ENCODE data around the gene KLHL33.

KLHL33 gene

GRCh38 chr14:20403521-20403920 is 32.4 kb downstream of the KLHL33 start:
- Histone ChIP-seq H3K9me3 (ENCODE audit: low read length) (no peaks in the 10 kb centered on the region), H3K4me3 (ENCODE audit: low read depth in 1 of 2, low read length in 2 of 2) (no peak overlapping the region), H3K27ac (ENCODE audit: low read depth, low read length) (no peak overlapping the region), H3K36me3 (ENCODE audit: insufficient read depth, low read length) (peaks cover 70% of the 10 kb centered on the region), H3K27me3 (ENCODE audit: control insufficient read depth in 1 of 2, insufficient read depth in 2 of 2, low read length in 2 of 2) (no peaks in the 10 kb centered on the region), H3K4me1 (ENCODE audit: insufficient read depth, low read length) (no peaks in the 10 kb centered on the region), H3K9ac (ENCODE audit: low read length) (no peak overlapping the region)

- H3K27me3 ChIP-seq (ENCODE audit: control insufficient read depth in 1 of 2, insufficient read depth in 2 of 2, low read length in 2 of 2): no peaks in the 10 kb centered on the region
- H3K4me1 ChIP-seq (ENCODE audit: insufficient read depth, low read length): no peaks in the 10 kb centered on the region
- no peak overlapping the region for H3K9ac ChIP-seq (ENCODE audit: low read length)
- H3K27ac ChIP-seq (ENCODE audit: low read depth, low read length): no peak overlapping the region
- H3K4me3 ChIP-seq (ENCODE audit: low read depth in 1 of 2, low read length in 2 of 2): no peak overlapping the region
- no peaks in the 10 kb centered on the region for H3K9me3 ChIP-seq (ENCODE audit: low read length)
- peaks cover 66% of the 10 kb centered on the region for H3K36me3 ChIP-seq (ENCODE audit: insufficient read depth, low read length)
Observed at GRCh38 chr14:20400965-20401593, 34.9 kb downstream of the KLHL33 start.

GRCh38 chr14:20400589-20400964 is 35.4 kb downstream of the KLHL33 start:
- no peak overlapping the region for H3K27ac ChIP-seq (ENCODE audit: low read depth, low read length)

GRCh38 chr14:20397511-20397910 is 38.5 kb downstream of the KLHL33 start:
- Histone ChIP-seq H3K27me3 (ENCODE audit: control insufficient read depth in 1 of 2, insufficient read depth in 2 of 2, low read length in 2 of 2) (no peaks in the 10 kb centered on the region), H3K9me3 (ENCODE audit: low read length) (no peaks in the 10 kb centered on the region), H3K36me3 (ENCODE audit: insufficient read depth, low read length) (peaks cover 67% of the 10 kb centered on the region), H3K4me1 (ENCODE audit: insufficient read depth, low read length) (no peaks in the 10 kb centered on the region), H3K27ac (ENCODE audit: low read depth, low read length) (no peak overlapping the region), H3K4me3 (ENCODE audit: low read depth in 1 of 2, low read length in 2 of 2) (no peak overlapping the region), H3K9ac (ENCODE audit: low read length) (no peak overlapping the region)

More at GRCh38 chr14:20400589-20400964, 35.4 kb downstream of the KLHL33 start:
- Histone ChIP-seq H3K27me3 (ENCODE audit: control insufficient read depth in 1 of 2, insufficient read depth in 2 of 2, low read length in 2 of 2) (no peaks in the 10 kb centered on the region), H3K4me3 (ENCODE audit: low read depth in 1 of 2, low read length in 2 of 2) (no peak overlapping the region), H3K4me1 (ENCODE audit: insufficient read depth, low read length) (no peaks in the 10 kb centered on the region), H3K9me3 (ENCODE audit: low read length) (no peaks in the 10 kb centered on the region), H3K9ac (ENCODE audit: low read length) (no peak overlapping the region), H3K36me3 (ENCODE audit: insufficient read depth, low read length) (peaks cover 70% of the 10 kb centered on the region)

DNA sequence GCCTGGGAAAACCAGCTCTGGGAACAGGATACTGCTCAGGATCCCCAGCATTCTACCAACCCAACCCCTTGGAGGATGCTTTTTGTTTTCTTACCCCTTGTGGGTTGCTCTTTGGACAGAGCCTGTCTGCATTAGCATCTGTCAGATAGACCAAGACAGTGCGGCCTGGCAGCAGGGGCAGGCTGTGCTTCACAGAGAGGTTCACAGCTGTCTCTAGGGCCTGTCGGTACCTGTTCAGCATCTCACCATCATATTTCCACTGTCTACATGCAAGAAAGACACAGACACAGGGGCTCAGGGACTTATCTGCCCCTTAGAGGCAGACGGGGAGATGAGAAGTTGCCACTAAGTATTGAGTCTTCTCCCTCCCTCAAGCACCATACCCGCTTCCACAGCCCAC is 44.5 kb downstream of the KLHL33 start:
- H3K27ac ChIP-seq (ENCODE audit: low read depth, low read length): no peak overlapping the region

GRCh38 chr14:20388159-20388558 is 47.8 kb downstream of the KLHL33 start:
- H3K27ac ChIP-seq (ENCODE audit: low read depth, low read length): no peak overlapping the region
- H3K9ac ChIP-seq (ENCODE audit: low read length): no peak overlapping the region
- H3K9me3 ChIP-seq (ENCODE audit: low read length): no peaks in the 10 kb centered on the region
- no peak overlapping the region for H3K4me3 ChIP-seq (ENCODE audit: low read depth in 1 of 2, low read length in 2 of 2)
- H3K36me3 ChIP-seq (ENCODE audit: insufficient read depth, low read length): peaks cover 85% of the 10 kb centered on the region
- no peaks in the 10 kb centered on the region for H3K4me1 ChIP-seq (ENCODE audit: insufficient read depth, low read length)
- H3K27me3 ChIP-seq (ENCODE audit: control insufficient read depth in 1 of 2, insufficient read depth in 2 of 2, low read length in 2 of 2): no peaks in the 10 kb centered on the region

More for the DNA sequence above, 44.5 kb downstream of the KLHL33 start:
- H3K4me1 ChIP-seq (ENCODE audit: insufficient read depth, low read length): no peaks in the 10 kb centered on the region
- peaks cover 83% of the 10 kb centered on the region for H3K36me3 ChIP-seq (ENCODE audit: insufficient read depth, low read length)
- H3K9me3 ChIP-seq (ENCODE audit: low read length): no peaks in the 10 kb centered on the region
- no peak overlapping the region for H3K9ac ChIP-seq (ENCODE audit: low read length)
- H3K4me3 ChIP-seq (ENCODE audit: low read depth in 1 of 2, low read length in 2 of 2): no peak overlapping the region
- no peaks in the 10 kb centered on the region for H3K27me3 ChIP-seq (ENCODE audit: control insufficient read depth in 1 of 2, insufficient read depth in 2 of 2, low read length in 2 of 2)

DNA sequence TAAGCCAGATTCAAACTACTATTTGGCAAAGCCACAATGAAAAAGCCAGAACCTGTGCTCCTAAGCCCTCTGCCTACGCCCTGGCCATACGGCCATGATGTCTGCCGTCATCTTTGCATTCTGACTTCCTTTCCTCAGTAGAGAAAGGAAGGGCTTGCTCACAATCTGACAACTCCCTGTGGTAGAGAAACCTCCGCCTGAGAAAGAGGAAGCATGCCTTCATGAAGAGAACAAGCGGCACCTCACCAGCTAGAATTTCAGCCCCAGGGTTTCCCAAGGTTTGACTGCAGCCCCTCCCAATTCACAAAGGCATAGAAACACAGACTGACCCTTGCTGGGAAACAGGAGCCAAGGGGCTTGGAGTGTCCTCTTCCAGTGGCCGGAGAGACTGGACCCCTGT is 48.4 kb downstream of the KLHL33 start:
- peaks cover 91% of the 10 kb centered on the region for H3K36me3 ChIP-seq (ENCODE audit: insufficient read depth, low read length)
- no peak overlapping the region for H3K9ac ChIP-seq (ENCODE audit: low read length)
- no peaks in the 10 kb centered on the region for H3K9me3 ChIP-seq (ENCODE audit: low read length)
- no peak overlapping the region for H3K4me3 ChIP-seq (ENCODE audit: low read depth in 1 of 2, low read length in 2 of 2)
- H3K4me1 ChIP-seq (ENCODE audit: insufficient read depth, low read length): no peaks in the 10 kb centered on the region
- no peak overlapping the region for H3K27ac ChIP-seq (ENCODE audit: low read depth, low read length)
- no peaks in the 10 kb centered on the region for H3K27me3 ChIP-seq (ENCODE audit: control insufficient read depth in 1 of 2, insufficient read depth in 2 of 2, low read length in 2 of 2)

GRCh38 chr14:20386276-20386855 is 49.6 kb downstream of the KLHL33 start:
- Histone ChIP-seq H3K9ac (ENCODE audit: low read length) (no peak overlapping the region), H3K4me3 (ENCODE audit: low read depth in 1 of 2, low read length in 2 of 2) (no peak overlapping the region), H3K9me3 (ENCODE audit: low read length) (no peaks in the 10 kb centered on the region), H3K36me3 (ENCODE audit: insufficient read depth, low read length) (peaks cover 93% of the 10 kb centered on the region), H3K27me3 (ENCODE audit: control insufficient read depth in 1 of 2, insufficient read depth in 2 of 2, low read length in 2 of 2) (no peaks in the 10 kb centered on the region), H3K27ac (ENCODE audit: low read depth, low read length) (no peak overlapping the region), H3K4me1 (ENCODE audit: insufficient read depth, low read length) (no peaks in the 10 kb centered on the region)

DNA sequence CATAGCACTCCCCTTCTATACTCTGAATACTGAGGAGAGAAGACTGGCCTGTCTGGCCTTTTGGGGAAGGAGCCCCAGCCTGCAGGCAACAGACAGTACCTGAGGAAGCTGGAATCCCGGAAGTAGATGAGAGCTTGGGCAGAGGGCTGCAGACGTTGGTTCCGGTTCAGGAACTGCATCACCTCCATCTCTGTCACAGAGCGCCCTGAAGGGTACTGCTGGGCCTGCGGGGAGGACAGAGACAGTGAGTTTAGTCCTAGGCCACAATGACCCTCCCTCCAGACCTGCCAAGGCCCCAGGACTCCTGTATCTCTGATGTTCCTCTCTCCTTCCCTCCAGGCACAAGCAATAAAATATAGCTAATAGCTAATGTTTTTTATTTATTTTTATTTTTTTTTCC is 51.1 kb downstream of the KLHL33 start:
- Histone ChIP-seq H3K27ac (ENCODE audit: low read depth, low read length) (no peak overlapping the region), H3K4me1 (ENCODE audit: insufficient read depth, low read length) (no peaks in the 10 kb centered on the region), H3K36me3 (ENCODE audit: insufficient read depth, low read length) (peaks cover 95% of the 10 kb centered on the region), H3K9ac (ENCODE audit: low read length) (no peak overlapping the region), H3K9me3 (ENCODE audit: low read length) (no peaks in the 10 kb centered on the region), H3K27me3 (ENCODE audit: control insufficient read depth in 1 of 2, insufficient read depth in 2 of 2, low read length in 2 of 2) (no peaks in the 10 kb centered on the region), H3K4me3 (ENCODE audit: low read depth in 1 of 2, low read length in 2 of 2) (no peak overlapping the region)

DNA sequence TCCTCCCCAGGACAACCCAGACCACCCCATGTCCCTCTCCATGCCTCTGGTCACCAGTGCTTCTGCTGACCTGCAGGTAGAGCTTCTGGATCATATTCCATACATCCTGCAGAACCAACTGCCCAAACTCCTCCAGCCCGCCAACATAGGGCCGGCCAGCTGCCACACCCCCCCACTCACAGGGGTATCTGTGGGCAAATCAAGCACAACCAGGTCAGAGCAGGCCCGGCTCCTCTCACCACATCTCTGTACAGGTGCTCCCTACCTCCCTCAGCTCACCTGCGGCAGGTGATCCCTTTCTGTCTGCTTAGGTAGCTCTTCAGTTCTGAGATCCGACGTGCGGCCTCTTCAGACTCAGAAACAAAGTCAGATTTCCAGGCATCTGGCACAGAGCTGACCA is 51.6 kb downstream of the KLHL33 start:
- no peaks in the 10 kb centered on the region for H3K9me3 ChIP-seq (ENCODE audit: low read length)
- no peaks in the 10 kb centered on the region for H3K4me1 ChIP-seq (ENCODE audit: insufficient read depth, low read length)
- H3K27ac ChIP-seq (ENCODE audit: low read depth, low read length): no peak overlapping the region
- H3K27me3 ChIP-seq (ENCODE audit: control insufficient read depth in 1 of 2, insufficient read depth in 2 of 2, low read length in 2 of 2): no peaks in the 10 kb centered on the region
- no peak overlapping the region for H3K4me3 ChIP-seq (ENCODE audit: low read depth in 1 of 2, low read length in 2 of 2)
- H3K9ac ChIP-seq (ENCODE audit: low read length): no peak overlapping the region
- H3K36me3 ChIP-seq (ENCODE audit: insufficient read depth, low read length): peaks cover 96% of the 10 kb centered on the region

DNA sequence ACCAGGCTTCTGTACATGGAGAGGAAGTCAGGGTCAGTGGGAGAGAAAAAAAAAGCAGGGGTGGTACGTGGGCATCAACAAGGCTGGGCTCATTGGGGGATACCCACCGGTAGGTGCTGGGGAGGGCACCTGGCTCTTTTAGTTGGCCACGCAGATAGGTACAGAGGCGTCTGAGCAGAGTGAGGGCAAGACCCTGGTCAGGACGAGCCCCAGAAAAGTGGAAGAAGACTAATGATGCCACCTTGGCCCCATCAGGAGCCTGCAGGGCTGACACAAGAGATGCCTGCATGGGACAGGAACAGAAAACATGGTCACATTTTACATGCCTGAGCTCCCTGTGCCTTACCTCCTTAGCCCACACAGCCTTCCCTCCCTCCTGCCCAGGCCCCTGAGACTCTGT is 52.3 kb downstream of the KLHL33 start:
- H3K36me3 ChIP-seq (ENCODE audit: insufficient read depth, low read length): peaks cover 96% of the 10 kb centered on the region
- H3K4me1 ChIP-seq (ENCODE audit: insufficient read depth, low read length): no peaks in the 10 kb centered on the region

DNA sequence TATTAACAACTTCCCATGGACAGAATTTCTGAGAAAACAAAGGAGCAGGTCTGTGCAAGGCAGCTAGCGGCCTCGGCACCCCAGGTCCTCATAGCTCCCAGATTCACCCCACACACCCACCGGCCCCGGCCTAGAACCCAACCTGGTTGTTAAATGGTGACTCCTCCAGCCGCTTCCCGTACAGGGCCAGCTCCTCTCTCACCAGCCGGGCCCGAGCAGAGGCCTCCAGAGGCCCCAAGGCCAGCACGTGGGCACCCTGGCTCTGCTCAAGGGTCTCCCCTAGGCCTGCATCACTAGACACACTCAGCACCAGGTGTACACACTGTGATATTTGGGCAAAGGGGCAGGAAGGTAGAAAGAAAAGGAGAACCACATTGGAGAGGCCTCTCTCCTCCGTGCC is 52.9 kb downstream of the KLHL33 start:
- no peaks in the 10 kb centered on the region for H3K9me3 ChIP-seq (ENCODE audit: low read length)
- no peak overlapping the region for H3K4me3 ChIP-seq (ENCODE audit: low read depth in 1 of 2, low read length in 2 of 2)
- H3K36me3 ChIP-seq (ENCODE audit: insufficient read depth, low read length): peaks cover 96% of the 10 kb centered on the region
- H3K27ac ChIP-seq (ENCODE audit: low read depth, low read length): no peak overlapping the region
- H3K27me3 ChIP-seq (ENCODE audit: control insufficient read depth in 1 of 2, insufficient read depth in 2 of 2, low read length in 2 of 2): no peaks in the 10 kb centered on the region
- no peaks in the 10 kb centered on the region for H3K4me1 ChIP-seq (ENCODE audit: insufficient read depth, low read length)
- no peak overlapping the region for H3K9ac ChIP-seq (ENCODE audit: low read length)

More for the DNA sequence above, 52.3 kb downstream of the KLHL33 start:
- Histone ChIP-seq H3K27me3 (ENCODE audit: control insufficient read depth in 1 of 2, insufficient read depth in 2 of 2, low read length in 2 of 2) (no peaks in the 10 kb centered on the region), H3K4me3 (ENCODE audit: low read depth in 1 of 2, low read length in 2 of 2) (no peak overlapping the region), H3K9me3 (ENCODE audit: low read length) (no peaks in the 10 kb centered on the region), H3K27ac (ENCODE audit: low read depth, low read length) (no peak overlapping the region), H3K9ac (ENCODE audit: low read length) (no peak overlapping the region)
